NCI-H1048 (cell line): ENCODE data around the gene ADCY4.
A peak's percentile ranks its signal among the peaks of the same experiment; 100 is the strongest.
"Not testable (repeated sequence)": the region's sequence is repeated elsewhere in the genome, so short reads cannot be mapped to it uniquely, and the experiment has no call there.

Experiments
- DNase-seq: peaks from one replicate; lab custom pipeline; 2025; lab: John Stamatoyannopoulos, UW

Gene ADCY4

DNA sequence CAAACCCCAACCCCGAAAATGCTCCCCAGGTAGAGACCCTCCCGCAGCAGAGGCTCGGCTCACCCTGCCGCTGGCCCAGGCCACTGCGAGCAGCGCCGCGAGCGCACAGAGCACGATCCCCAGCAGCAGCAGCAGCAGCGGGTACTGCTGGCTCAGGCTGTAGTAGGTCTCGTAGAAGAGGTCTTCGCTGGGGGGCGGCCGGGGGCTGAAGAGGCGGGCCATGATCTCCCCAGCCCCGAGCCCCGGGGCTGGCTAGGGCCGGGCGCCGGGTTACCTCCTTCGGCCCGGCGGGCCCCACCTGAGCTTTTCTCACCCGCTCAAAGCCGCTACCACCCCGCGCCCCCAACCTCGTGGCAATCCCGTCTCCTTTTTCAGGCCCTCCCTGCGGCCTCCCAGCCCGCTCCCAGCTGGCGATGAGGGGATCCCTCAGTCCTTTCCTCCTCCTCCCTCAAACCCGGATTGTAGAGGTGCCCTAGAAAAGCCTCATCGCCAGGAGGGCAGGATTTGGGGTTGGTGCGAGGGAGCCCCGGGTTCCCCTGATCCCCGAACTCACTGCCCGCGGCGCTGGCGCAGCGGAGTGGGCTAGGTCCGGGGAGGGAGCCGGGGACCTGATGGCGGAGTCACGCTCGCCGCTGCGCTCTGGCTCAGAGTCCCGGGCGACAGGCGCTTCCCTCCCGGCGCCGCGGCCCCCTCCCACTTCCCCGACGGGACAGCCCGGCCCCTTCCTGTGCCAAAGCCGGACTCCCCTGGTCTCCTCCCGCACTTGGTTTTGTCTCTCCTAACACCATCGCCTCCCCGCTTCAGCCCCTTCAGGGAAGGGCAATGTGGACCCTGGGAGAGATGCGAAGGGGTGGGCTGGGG, at the start of gene ADCY4:
ADCY4 (minus strand) TSS at position 641 of the 861 bp plus-strand sequence; CDS start at position 222, 419 bp downstream.
- no peak for DNase-seq

DNA sequence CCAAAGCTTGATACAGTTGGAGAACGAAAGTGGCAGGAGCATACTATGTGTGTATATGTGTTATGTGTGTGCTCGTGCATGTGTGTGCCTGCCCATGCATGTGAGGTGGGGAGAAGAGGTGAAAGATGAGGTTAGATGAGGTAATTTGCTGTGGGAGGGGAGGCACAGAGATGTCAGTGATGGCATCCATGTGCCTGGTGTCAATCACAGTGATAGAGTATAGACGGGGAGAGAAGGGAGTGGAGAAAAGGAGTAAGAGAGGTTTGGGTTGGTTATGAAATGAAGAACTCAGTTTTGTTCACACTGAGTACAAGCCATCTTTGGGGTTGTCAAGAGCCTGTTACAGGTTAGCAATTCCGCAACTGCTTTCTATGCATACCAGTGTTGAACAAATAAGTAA, 49.3 kb upstream of the ADCY4 start:
- no peak for DNase-seq

DNA sequence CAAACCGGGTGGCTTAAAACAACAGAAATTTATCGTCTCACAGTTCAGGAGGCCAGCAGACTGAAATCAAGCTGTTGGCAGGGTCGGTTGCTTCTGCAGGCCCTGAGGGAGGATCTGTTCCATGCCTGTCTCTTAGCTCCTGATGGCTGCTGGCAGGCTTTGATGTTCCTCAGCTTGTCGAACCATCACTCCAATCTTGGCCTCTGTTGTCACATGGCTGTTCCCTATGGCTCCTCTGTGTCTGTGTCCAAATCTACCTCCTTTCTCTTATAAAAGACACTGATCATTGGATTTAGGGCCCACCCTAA, 47.1 kb upstream of the ADCY4 start:
- DNase-seq = no peak

DNA sequence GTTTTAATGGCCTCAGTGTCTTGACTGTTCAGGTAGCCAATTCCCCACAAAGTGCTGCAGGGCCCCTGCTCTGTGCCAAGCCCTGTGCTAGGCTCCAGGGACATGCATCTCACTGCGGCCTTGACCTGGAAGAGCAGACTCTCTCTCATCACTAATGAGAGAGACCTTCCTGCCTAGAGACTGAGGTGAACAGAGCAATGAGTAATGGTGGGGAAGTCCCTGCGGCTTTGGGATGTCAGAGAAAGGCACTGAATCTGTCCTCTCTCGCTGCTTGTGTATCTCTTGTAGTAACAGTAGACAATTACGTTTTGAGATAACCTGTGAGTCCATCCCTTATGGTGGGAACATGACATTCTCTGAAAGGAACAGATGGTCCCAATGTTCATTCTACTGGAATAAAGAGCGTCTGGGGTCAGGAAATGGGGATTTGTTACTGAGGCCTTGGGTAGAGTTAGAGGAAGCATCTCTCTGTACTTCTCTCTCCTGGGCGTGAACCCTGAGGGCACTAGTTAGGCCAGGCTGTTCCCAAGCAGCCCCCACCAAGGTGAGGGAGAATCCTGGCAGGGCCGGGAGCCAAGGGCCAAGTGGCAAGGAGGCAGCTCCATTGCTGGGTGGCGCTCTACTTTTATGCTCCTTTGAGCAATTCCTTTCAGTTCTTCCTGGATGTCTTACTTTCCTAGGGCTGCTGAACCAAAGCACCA, 46.6 kb upstream of the ADCY4 start:
- DNase-seq = no peak

DNA sequence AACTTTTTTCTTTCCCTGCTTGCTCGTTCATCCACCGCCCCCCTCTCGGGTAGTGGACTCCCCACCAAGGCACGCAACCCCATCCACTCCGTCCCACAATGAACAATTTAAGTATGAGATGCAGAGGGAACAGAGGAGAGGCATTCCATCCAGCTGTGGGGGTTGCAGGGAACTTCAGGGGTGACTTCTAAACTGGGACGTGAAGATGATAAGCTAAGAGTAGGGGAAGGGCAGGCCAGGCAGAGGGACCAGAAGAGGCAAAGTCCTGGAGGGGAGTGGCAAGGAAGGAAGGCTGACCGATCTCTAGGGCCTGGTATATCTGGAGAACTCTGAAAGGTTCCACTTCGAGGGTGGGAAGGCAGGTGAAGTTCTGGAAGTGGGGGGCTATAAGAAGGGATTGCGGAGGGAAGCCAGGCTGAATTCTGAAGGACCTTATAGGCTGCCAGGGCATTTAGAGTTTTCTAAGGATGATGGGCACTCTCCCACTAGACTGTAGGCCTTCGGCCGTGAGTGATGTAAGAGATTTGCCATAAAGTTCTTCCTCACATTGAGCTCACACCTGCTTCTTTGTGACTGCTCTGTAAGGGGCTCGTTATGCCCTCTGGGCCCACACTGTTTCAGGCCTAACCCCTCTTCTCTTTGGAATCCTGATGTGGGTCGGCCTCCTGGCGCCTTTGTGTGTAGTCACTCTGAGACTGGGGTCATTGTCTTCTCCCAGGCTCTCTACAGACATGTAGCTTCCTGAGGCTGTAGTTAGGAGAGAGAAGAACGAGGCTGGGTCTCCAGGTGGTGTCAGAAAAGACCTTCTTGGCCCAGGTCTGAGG, 45.2 kb upstream of the ADCY4 start:
- DNase-seq = no peak

DNA sequence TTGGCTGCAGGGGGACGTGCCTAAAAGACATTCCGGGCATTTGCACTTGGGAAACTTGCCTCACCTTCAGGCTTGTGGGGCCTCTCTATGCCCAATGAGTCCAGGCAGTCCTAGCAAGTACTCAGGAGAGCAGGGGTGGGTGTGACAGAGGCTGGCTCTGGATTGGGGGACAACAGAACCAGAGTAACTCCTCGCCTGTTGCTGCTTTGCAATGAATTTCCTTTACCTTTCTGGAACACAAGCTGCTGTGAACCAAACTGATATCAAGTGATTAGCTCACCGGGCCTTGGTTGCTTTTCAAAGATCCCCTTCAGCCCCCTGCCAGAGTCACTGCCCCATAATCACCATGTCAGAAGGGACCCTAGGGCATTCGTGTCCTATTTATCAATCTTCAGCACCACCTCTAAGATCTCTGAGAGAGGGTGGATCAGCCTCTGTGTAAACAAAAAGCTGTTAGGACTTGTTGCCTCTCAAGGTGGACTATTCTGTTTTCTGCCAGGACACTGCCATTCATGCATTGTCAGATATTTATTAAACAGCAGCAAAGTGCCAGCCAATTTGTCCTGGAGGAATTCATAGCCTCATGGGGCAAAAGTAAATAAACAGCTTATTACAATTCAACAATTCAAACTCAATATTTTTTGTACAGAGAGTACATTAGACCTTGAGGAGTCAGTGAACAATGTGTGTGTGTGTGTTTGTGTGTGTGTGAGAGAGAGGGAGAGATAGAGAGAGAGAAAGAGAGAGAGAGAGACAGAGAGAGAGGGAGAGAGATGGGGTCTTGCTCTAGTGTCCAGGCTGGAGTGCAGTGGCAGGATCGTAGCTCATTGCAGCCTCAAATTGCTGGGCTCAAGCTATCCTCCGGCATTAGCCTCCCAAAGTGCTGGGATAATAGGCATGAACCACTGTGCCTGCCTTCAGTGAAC, 44.4 kb upstream of the ADCY4 start:
- no peak for DNase-seq

DNA sequence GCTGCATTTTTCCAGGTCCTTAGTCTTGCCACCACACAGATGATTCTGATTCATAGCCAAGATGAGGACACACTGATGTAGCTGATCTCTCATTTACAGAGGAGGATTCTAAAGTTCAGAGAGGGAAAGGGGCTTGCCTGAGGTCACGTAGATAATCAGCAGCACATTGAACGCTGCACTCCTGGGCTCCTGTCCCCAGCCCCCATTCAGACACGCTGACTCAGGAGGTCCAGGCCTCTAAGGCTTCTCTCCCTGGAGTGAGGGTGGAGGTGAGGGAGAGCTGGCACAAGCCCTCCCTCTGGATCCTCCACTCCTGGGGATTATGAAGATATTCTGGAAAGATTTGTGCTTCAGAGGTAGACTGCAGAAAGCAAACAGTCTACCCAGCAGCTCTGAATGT, 43.5 kb upstream of the ADCY4 start:
- DNase-seq = no peak

DNA sequence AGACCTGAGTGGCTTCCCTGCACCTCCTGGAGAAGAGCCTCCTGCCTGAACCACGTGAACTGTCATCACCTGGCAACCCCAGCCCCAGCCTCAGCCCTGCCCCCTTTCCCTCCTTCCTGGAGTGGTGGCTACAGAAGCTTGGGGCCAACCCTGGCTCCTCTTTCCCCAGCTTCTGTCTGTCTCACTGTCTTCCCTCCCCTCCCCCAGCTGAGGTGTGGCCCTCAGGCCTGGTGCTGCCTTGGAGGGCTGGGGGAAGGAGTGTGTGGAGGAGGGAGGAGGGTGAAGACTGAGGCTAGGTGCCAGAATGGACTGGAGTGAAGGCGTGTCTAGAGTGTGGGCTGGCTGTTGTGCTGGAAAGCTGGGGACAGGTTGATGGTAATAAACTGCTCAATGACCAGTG, 42.8 kb upstream of the ADCY4 start:
- DNase-seq = no peak

DNA sequence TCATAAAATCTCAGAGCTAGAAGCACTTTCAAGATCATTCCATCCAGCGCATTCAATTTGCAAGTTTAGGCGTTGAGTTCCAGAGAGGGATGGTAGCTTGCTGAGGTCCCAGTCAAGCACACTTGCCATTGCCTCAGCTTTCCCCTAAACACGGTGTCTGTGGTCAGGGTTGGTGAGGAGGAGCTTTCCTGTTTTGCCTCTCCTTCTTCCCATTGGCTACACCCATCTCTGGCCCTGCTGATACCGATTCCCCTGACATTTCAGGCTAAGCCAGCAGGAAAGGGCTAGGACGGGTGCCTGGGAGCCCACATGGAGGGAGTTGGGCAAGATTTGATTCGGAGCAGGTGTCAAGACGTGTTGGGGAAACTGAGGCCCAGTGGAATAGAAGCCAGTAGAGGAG, 42.3 kb upstream of the ADCY4 start:
- no peak for DNase-seq

DNA sequence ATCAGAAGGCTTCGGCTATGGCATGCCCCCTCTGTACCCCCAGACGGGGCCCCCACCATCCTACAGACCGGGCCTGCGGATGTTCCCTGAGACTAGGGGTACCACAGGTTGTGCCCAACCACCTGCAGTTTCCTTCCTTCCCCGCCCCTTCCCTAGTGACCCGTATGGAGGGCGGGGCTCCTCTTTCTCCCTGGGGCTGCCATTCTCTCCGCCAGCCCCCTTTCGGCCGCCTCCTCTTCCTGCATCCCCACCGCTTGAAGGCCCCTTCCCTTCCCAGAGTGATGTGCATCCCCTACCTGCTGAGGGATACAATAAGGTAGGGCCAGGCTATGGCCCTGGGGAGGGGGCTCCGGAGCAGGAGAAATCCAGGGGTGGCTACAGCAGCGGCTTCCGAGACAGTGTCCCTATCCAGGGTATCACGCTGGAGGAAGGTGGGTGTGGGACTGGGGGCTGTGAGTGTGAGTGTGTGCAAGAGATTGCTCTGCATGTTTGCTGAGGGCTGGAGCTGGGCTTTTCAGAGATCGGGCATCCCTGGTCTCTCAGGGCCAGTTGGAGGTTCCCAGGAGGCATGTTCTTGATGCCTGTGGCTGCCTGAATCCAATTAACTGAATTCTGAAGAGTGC, 41.7 kb upstream of the ADCY4 start:
- DNase-seq = no peak

DNA sequence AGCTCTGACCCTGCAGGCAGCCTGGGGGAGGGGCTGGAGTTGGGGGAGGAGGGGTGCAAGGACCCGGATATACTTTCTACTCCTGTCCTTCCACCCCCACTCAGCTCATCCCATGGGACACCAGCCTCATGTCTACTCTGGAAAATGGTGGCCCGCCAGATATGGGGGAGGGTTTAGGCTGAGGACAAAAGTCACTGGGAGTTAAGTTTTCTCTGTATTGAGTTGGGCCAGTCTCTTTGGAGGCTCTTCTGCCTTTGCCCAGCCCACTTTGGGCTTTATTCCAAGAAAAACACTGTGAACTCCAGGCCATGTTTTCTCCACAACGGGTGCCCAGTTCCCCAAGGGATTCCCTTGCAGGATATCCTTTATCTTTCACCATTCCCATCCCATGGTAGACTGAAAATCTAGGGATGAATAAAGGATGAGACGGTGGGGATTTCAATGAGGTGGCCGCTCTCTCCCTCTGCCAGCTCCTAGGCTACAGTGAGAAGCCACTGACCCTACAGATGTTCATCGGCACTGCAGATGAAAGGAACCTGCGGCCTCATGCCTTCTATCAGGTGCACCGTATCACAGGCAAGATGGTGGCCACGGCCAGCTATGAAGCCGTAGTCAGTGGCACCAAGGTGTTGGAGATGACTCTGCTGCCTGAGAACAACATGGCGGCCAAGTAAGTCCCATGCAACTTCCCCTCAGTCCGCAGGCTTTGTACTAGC, 38.0 kb upstream of the ADCY4 start:
- no peak for DNase-seq

DNA sequence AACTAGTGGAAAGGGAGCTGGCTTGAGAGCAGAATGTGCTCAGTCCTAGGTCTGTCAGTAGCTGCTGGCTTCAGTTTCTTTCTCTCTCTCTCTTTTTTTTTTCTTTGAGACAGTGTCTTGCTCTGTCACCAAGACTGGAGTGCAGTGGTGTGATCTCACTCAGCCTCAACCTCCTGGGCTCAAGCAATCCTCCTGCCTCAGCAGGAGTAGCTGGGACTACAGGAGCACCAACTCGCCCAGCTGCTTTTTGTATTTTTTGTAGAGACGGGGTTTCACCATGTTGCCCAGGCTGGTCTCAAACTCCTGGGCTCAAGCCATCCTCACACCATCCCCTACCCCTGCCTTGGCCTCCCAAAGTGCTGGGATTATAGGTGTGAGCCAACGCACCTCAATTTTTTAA, 36.7 kb upstream of the ADCY4 start:
- not testable (repeated sequence) for DNase-seq

DNA sequence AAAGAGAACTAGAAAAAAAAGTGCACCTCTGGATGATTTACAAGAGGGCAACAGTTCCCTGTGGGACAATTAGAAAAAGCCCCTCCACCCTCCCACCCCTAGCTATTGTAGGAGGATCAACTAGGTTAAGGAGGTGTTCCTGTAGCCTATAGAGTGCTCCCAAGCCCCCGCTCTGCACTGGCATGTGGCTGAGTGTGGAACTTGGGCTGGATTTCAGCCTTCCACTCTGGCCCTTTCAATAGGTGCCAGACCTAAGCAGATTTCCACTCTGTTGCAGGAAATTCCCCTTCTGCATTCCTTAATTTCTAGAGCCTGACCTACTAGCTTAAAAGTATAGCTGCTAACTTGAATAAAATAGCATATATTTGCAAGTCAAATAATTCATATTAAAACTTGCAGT, 35.9 kb upstream of the ADCY4 start:
- DNase-seq = no peak

DNA sequence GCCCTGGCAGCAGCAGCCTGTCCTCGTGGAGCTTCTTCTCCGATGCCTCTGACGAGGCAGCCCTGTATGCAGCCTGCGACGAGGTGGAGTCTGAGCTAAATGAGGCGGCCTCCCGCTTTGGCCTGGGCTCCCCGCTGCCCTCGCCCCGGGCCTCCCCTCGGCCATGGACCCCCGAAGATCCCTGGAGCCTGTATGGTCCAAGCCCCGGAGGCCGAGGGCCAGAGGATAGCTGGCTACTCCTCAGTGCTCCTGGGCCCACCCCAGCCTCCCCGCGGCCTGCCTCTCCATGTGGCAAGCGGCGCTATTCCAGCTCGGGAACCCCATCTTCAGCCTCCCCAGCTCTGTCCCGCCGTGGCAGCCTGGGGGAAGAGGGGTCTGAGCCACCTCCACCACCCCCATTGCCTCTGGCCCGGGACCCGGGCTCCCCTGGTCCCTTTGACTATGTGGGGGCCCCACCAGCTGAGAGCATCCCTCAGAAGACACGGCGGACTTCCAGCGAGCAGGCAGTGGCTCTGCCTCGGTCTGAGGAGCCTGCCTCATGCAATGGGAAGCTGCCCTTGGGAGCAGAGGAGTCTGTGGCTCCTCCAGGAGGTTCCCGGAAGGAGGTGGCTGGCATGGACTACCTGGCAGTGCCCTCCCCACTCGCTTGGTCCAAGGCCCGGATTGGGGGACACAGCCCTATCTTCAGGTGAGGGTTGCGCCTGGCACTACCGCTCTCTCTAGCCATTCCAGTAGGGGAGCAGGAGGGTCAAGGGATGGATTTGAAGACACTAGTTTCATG, 35.2 kb upstream of the ADCY4 start:
- DNase-seq = no peak

DNA sequence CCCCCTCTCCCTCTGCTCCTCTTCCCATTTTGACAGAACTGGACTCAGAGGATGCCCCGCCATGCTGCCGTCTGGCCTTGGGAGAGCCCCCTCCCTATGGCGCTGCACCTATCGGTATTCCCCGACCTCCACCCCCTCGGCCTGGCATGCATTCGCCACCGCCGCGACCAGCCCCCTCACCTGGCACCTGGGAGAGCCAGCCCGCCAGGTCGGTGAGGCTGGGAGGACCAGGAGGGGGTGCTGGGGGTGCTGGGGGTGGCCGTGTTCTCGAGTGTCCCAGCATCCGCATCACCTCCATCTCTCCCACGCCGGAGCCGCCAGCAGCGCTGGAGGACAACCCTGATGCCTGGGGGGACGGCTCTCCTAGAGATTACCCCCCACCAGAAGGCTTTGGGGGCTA, 34.6 kb upstream of the ADCY4 start:
- no peak for DNase-seq

DNA sequence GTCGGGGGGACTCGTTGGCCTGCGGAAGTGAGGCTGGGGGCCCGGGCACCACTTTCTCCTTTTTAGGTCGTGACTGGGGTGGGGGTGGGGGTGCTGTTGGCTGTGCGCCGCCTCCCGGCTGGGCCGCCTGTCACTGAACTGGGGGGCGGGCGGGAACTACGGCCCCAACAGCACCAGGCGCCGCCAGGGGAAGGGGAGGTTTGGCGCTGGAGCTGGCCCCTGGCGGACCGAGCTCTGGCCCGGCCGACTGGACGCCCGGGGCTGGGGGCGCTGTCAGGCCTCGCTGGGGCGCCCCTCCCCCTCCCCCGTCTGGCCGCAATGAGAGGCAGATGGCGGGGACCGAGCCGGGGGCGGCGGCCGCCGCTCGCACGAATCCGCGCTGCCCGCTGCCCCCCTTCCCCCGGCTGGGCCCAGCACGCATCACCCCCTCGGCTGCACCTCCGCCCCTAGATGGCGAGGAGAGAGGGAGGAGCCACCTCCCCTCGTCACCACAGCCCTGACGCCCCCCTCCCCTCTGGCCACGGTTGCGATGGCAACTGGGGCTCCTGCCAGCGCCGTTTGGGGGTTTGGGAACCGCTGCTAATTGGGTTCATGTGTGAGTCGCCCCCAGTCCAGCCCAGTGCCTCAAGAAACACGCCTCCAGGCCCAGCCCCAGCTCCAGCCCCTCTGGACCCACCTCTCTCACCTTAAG, 33.8 kb upstream of the ADCY4 start:
- DNase-seq = no peak

DNA sequence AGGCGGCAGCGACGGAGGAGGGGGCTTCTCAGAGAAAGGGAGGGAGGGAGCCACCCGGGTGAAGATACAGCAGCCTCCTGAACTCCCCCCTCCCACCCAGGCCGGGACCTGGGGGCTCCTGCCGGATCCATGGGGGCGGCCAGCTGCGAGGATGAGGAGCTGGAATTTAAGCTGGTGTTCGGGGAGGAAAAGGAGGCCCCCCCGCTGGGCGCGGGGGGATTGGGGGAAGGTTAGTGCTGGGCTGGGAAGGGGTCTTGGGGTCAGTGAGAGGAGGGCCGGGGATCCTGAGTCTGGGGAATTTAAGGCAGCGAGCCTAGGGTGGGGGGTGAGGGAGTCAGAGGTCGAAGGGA, 33.3 kb upstream of the ADCY4 start:
- no peak for DNase-seq

DNA sequence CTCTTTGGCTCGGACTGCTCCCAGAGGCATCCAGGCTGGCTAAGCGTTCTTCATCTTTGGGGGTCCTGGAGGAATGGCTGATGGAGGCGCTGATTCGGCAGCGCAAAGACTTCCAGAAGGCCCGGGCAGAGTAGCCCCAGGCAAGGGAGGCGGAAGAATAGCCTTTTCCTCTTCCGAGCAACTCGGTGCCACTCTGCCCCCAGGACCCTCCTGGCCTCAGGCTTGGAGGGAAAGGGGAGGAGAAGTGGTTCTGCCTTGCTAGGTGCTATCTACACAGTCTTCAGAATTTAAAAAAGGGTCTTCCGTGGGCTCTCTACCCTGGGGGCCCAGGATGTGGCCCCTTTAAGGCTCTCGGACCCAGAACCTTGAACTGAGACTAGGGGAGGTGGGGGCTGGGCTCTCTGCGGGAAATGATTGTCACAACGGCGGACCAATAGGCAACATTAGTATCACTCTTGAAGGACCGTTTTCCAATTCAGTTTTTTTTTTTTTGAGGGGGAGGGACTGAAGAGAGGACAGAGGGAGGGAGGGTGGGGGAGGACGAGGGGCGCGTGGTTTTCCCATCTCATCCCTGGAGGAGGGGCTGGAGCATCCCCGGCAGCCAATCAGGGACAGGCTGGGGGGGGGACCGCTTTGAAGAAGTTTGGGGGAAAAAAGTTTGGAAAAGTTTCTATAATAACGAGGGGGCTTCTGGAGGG, 32.8 kb upstream of the ADCY4 start, which contains the start of gene NFATC4:
NFATC4 (plus strand) TSS at position 671 of the 698 bp plus-strand sequence. CDS start 157 bp downstream, outside the sequence.
- peak; percentile 41 for DNase-seq
